ENCODE results near the gene SNED1. TPM values are rescaled to one million over a fixed set of nuclear protein-coding genes. Genes with fewer than 3 reads are reported as not detected.

Gene SNED1
- total and polyA plus RNA-seq, 4 donors = 0.65 to 18.1 (median 2.8) TPM

GRCh38 chr2:241088376-241088775 is 90.0 kb downstream of the SNED1 start:
- Histone ChIP-seq H3K4me1 (ENCODE audit: control insufficient read depth in 4 of 4, insufficient read depth in 4 of 4, low read length in 3 of 4) (peaks cover 7 to 14% (median 12%) of the 10 kb centered on the region in 4 donors), H3K4me3 (ENCODE audit: low read depth in 1 of 3, low read length in 3 of 3) (no peak overlapping the region), H3K9ac (ENCODE audit: low read depth in 1 of 2, low read length in 2 of 2) (no peak overlapping the region), H3K9me3 (ENCODE audit: control insufficient read depth in 4 of 4, low read length in 3 of 4) (no peaks in the 10 kb centered on the region), H3K27me3 (ENCODE audit: control insufficient read depth in 4 of 4, insufficient read depth in 4 of 4, low read length in 3 of 4) (no peaks in the 10 kb centered on the region), H3K27ac (ENCODE audit: low read depth in 1 of 2, low read length in 2 of 2) (peak overlapping the region in 1 of 2 donors; percentile 34), H3K36me3 (ENCODE audit: control insufficient read depth in 4 of 4, insufficient read depth in 3 of 4, low read depth in 1 of 4, low read length in 3 of 4) (peaks cover 5 to 47% (median 33%) of the 10 kb centered on the region in 4 donors)
- no peak for DNase-seq (ENCODE audit: low spot score)
- 84% methylated on average over 8 of the region's 8 CpGs for WGBS
- TF ChIP-seq RXRA (IDR thresholded peaks at IDR 0.05) = no peak
- no peak for TF ChIP-seq REST (IDR thresholded peaks at IDR 0.05)
- no peak for TF ChIP-seq SP1 (IDR thresholded peaks at IDR 0.05)
- TF ChIP-seq YY1 (IDR thresholded peaks at IDR 0.05) = no peak
- TF ChIP-seq RAD21 (IDR thresholded peaks at IDR 0.05) = no peak
- TF ChIP-seq HNF4G (IDR thresholded peaks at IDR 0.05) = no peak
- TF ChIP-seq TAF1 (conservative IDR thresholded peaks at IDR 0.05) = no peak
- TF ChIP-seq, protein P1, sequence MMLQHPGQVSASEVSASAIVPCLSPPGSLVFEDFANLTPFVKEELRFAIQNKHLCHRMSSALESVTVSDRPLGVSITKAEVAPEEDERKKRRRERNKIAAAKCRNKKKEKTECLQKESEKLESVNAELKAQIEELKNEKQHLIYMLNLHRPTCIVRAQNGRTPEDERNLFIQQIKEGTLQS (IDR thresholded peaks at IDR 0.05) = no peak
- no peak for TF ChIP-seq FOXA2 (IDR thresholded peaks at IDR 0.05)
- no peak for TF ChIP-seq JUND (IDR thresholded peaks at IDR 0.05)
- no peak for TF ChIP-seq EGR1 (IDR thresholded peaks at IDR 0.05; ENCODE audit: low read depth in 2 of 2)
- TF ChIP-seq FOXA1 (IDR thresholded peaks at IDR 0.05) = no peak
- no peak for TF ChIP-seq CTCF (IDR thresholded peaks at IDR 0.05; ENCODE audit: low read depth, low read length, missing input control)
- TF ChIP-seq ZBTB33 (IDR thresholded peaks at IDR 0.05) = no peak
- no peak for TF ChIP-seq GABPA (IDR thresholded peaks at IDR 0.05 in 1 of 2, conservative IDR thresholded peaks at IDR 0.05 in 1 of 2)
- TF ChIP-seq, protein P2, sequence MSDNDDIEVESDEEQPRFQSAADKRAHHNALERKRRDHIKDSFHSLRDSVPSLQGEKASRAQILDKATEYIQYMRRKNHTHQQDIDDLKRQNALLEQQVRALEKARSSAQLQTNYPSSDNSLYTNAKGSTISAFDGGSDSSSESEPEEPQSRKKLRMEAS (IDR thresholded peaks at IDR 0.05) = no peak
- TF ChIP-seq NR2F2 (IDR thresholded peaks at IDR 0.05) = no peak
- TF ChIP-seq HNF4A (conservative IDR thresholded peaks at IDR 0.05) = no peak
